ENCODE results near the gene HMG20B.

Gene HMG20B

GRCh38 chr19:3605770-3606169 is 33.0 kb downstream of the HMG20B start:
- DNase-seq (ENCODE audit: low read depth in 1 of 2, low spot score in 1 of 2) = no peak

GRCh38 chr19:3606174-3606689 is 33.5 kb downstream of the HMG20B start:
- DNase-seq (ENCODE audit: low read depth in 1 of 2, low spot score in 1 of 2) = no peak

- DNase-seq (ENCODE audit: low read depth in 1 of 2, low spot score in 1 of 2) = peak in 1 of 2 donors; percentile 21
Measured at GRCh38 chr19:3606690-3607289, 34.0 kb downstream of the HMG20B start, which contains the start of gene TBXA2R. TSS of gene TBXA2R (minus strand) at chr19:3606875. CDS start at chr19:3600634, 6,241 bp downstream.

GRCh38 chr19:3607303-3608078 is 34.7 kb downstream of the HMG20B start:
- DNase-seq (ENCODE audit: low read depth in 1 of 2, low spot score in 1 of 2) = no peak

- no peak for DNase-seq (ENCODE audit: low read depth in 1 of 2, low spot score in 1 of 2)
Measured at GRCh38 chr19:3608079-3608641, 35.4 kb downstream of the HMG20B start.

- DNase-seq (ENCODE audit: low read depth in 1 of 2, low spot score in 1 of 2) = no peak
Measured at GRCh38 chr19:3608750-3609322, 36.1 kb downstream of the HMG20B start.

- DNase-seq (ENCODE audit: low read depth in 1 of 2, low spot score in 1 of 2) = no peak
Measured at GRCh38 chr19:3609779-3610719, 37.3 kb downstream of the HMG20B start.

GRCh38 chr19:3610745-3611717 is 38.3 kb downstream of the HMG20B start:
- no peak for DNase-seq (ENCODE audit: low read depth in 1 of 2, low spot score in 1 of 2)

- DNase-seq (ENCODE audit: low read depth in 1 of 2, low spot score in 1 of 2) = no peak
Measured at GRCh38 chr19:3611841-3612240, 39.1 kb downstream of the HMG20B start.

- no peak for DNase-seq (ENCODE audit: low read depth in 1 of 2, low spot score in 1 of 2)
Measured at GRCh38 chr19:3612330-3612729, 39.6 kb downstream of the HMG20B start.

GRCh38 chr19:3612901-3613741 is 40.4 kb downstream of the HMG20B start:
- DNase-seq (ENCODE audit: low read depth in 1 of 2, low spot score in 1 of 2) = no peak

- no peak for DNase-seq (ENCODE audit: low read depth in 1 of 2, low spot score in 1 of 2)
Measured at GRCh38 chr19:3613818-3614661, 41.3 kb downstream of the HMG20B start.

GRCh38 chr19:3614858-3615505 is 42.2 kb downstream of the HMG20B start:
- DNase-seq (ENCODE audit: low read depth in 1 of 2, low spot score in 1 of 2) = no peak

- no peak for DNase-seq (ENCODE audit: low read depth in 1 of 2, low spot score in 1 of 2)
Measured at GRCh38 chr19:3615524-3616135, 42.9 kb downstream of the HMG20B start.

- DNase-seq (ENCODE audit: low read depth in 1 of 2, low spot score in 1 of 2) = no peak
Measured at GRCh38 chr19:3617463-3617862, 44.7 kb downstream of the HMG20B start.

GRCh38 chr19:3618144-3618810 is 45.5 kb downstream of the HMG20B start:
- DNase-seq (ENCODE audit: low read depth in 1 of 2, low spot score in 1 of 2) = peak in 1 of 2 donors; percentile 35

All from activated T-helper 1 cell treated with anti-CD3 and anti-CD28 coated beads, Interleukin-2, amount 50 U/mL, for 16 hours (primary cell).